NOMO-1 treated with DMSO at 0.1 percent for 48 hours (cell line): ENCODE measurements around the gene NUCB1.
"Not testable (repeated sequence)": the region's sequence is repeated elsewhere in the genome, so short reads cannot be mapped to it uniquely, and the experiment has no call there.

Experiments used
- DNase-seq: peaks from one replicate; lab custom pipeline; 2025; ENCODE audit not compliant: unreplicated experiment; lab: John Stamatoyannopoulos, UW

Gene NUCB1

DNA sequence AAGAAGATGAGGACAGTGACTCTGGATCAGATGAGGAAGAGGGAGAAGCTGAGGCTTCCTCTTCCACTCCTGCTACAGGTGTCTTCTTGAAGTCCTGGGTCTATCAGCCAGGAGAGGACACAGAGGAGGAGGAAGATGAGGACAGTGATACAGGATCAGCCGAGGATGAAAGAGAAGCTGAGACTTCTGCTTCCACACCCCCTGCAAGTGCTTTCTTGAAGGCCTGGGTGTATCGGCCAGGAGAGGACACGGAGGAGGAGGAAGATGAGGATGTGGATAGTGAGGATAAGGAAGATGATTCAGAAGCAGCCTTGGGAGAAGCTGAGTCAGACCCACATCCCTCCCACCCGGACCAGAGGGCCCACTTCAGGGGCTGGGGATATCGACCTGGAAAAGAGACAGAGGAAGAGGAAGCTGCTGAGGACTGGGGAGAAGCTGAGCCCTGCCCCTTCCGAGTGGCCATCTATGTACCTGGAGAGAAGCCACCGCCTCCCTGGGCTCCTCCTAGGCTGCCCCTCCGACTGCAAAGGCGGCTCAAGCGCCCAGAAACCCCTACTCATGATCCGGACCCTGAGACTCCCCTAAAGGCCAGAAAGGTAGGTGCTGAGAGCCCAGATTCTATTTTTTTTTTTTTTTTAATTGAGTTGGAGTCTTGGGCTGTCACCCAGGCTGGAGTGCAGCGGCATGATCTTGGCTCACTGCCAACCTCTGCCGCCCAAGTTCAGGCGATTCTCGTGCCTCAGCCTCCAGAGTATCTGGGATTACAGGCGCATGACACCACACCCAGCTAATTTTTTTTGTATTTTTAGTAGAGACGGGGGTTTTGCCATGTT is 25.6 kb upstream of the NUCB1 start:
- DNase-seq = peak; percentile 11

DNA sequence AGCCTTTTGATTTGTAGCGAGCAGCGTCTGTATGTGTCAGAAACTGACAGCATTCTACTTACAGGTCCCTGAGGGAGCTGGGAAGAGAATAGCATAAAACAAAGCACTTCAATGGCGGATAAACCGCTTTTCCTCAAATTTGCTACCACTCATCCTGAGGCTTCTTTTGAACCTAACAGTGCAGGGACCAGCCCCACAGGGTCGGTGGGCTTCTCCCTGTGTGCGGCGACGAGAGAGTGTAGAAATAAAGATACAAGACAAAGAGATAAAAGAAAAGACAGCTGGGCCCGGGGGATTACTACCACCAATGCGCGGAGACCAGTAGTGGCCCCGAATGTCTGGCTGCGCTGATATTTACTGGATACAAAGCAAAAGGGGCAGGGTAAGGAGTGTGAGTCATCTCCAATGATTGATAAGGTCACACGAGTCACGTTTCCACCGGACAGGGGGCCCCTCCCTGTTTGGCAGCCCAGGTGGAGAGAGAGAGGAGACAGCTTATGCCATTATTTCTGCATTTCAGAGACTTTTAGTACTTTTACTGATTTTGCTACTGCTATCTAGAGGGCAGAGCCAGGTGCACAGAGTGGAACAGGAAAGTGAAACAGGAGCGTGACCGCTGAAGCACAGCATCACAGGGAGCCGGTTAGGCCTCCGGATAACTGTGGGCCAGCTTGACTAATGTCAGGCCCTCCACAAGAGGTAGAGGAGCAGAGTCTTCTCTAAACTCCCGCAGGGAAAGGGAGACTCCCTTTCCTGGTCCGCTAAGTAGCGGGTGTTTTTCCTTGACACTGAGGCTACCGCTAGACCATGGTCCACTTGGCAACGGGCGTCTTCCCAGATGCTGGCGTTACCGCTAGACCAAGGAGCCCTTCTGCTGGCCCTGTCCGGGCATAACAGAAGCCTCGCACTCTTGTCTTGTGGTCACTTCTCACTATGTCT is 23.8 kb upstream of the NUCB1 start:
- DNase-seq = not testable (repeated sequence)

DNA sequence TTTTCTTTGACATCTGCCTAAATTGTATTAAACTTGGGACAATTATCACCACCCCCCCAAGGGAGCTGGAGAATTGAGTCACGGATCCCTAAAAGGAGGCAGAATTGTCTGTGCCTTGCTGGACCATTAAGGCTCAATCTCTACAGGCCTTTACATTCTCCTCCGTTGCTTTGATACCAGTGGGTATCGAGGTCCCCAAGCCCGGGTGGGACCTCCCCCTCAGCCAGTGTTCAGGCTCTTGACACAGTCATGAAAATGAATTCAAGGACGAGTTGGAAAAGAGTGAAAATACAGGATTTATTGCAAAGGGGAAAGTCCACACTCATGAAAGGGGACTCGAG is 22.3 kb upstream of the NUCB1 start:
- DNase-seq = no peak

DNA sequence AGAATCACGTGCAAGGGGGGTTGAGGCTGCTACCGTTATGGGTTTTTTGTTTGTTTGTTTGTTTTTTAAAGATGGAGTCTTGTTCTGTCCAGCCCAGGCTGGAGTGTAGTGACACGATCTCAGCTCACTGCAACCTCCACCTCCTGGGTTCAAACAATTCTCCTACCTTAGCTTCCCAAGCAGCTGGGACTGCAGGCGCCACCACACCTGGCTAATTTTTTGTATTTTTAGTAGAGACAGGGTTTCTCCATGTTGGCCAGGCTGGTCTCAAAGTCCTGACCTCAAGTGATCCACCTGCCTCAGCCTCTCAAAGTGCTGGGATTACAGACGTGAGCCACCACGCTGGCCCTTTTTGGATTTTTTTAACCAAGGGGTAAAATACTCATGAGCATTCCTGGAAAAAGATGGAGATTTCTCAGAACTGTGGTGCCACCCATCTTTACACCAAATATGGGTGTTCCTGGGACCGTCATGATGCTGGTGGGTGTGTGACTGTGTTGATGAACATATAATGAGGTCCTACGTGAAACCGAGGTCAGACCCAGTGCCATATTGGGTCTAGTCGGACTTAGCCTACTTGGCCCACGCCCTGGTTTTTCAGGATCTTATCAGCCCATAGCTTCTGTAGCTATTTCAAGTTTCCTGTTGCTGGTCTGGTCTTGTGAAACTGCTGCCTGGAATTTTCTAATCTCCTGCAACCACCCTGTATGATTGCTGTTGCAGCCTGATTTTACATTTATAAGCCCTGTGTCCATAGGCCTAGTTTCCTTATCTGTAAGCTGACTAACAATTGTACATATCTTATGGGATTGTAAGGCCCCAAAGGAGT is 21.7 kb upstream of the NUCB1 start:
- no peak for DNase-seq

DNA sequence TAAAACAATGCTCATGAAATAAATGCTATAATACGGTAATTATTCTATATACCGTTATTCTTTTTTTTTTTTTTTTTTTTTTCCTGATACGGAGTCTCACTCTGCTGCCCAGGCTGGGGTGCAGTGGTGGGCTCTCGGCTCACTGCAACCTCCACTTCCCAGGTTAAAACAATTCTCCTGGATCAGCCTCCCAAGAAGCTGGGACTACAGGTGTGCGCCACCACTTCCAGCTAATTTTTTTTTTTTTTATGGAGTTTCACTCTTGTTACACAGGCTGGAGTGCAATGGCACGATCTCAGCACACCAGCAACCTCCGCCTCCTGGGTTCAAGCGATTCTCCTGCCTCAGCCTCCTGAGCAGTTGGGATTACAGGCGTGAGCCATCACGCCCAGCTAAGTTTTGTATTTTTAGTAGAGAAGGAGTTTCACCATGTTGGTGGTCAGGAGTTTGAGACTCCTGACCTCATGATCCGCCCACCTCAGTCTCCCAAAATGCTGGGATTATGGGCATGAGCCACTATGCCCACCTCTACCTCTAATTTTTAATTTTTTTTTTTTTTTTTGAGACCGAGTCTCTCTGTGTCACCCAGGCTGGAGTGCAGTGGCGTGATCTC is 21.0 kb upstream of the NUCB1 start:
- DNase-seq = no peak

DNA sequence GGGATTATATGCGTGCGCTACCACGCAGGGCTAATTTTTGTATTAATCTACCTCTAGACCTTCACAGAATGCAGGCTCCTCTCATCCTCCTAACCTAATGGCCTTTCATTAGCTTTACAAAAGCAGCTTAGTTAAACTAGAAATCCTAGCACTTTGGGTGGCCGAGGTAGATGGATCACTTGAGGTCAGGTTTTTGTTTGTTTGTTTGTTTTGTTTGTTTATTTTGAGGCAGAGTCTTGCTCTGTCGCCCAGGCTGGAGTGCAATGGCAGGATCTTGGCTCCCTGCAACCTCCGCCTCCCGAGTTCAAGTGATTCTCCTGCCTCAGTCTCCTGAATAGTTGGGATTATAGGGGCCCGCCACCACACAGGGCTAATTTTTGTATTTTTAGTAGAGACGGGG is 20.4 kb upstream of the NUCB1 start:
- not testable (repeated sequence) for DNase-seq

DNA sequence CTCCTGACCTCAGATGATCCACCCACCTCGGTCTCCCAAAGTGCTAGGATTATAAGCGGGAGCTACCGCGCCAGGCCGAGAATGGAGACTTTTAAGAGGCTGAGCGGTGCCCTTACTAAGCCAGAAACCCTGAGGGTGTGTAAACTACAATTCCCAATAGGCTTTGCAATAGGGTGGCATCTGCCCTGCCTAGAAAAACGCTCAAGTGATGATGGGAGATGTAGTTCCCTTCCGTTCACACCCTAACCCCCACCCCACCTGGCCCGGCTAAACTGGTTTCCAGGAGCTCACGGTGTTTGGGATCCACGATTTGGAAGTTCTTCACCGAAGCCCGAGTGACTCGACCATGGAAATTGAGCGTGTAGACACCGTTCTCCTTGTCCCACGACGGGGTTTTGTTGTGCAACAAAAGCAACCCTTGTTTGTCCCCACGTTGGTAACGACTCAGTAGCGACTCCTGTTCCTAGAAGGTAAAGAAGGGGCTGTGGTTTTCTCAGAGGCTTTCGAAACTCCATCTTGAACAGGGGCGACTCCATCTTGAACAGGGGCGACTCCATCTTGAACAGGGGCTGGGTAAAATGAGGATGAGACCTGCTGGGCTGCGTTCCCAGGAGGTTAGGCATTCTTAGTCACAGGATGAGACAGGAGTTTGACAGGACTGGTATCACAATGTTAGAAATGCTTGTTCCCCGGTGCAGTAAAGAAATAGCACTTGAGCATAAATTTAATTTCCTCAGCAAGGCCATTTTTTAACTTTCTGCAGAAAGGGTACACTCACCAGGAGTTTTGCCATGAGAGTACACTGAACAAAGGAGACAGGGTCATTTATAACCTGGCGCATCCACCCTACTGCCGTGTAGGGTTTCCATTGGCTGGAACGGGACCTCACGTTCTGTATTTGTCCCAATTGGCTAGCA is 18.1 kb upstream of the NUCB1 start:
- DNase-seq = no peak

DNA sequence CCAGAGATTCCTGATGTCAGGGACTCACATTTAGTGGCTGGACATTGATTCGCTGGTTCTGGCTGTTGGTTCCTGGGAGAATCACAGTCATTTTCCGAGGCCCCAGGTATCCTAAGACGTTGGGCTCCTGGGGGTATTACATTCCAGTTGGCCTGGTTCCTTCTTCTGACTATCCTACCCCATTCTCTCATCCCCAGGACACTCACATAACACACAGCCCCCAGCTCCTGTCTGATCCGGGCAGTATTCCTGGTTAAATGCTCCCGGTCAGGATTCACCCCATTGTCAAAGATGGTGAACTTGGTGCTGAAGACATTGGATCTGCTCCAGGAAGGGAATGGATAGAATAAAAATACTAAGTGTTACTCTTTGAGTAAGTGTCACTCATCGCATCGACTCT is 16.4 kb upstream of the NUCB1 start:
- no peak for DNase-seq

DNA sequence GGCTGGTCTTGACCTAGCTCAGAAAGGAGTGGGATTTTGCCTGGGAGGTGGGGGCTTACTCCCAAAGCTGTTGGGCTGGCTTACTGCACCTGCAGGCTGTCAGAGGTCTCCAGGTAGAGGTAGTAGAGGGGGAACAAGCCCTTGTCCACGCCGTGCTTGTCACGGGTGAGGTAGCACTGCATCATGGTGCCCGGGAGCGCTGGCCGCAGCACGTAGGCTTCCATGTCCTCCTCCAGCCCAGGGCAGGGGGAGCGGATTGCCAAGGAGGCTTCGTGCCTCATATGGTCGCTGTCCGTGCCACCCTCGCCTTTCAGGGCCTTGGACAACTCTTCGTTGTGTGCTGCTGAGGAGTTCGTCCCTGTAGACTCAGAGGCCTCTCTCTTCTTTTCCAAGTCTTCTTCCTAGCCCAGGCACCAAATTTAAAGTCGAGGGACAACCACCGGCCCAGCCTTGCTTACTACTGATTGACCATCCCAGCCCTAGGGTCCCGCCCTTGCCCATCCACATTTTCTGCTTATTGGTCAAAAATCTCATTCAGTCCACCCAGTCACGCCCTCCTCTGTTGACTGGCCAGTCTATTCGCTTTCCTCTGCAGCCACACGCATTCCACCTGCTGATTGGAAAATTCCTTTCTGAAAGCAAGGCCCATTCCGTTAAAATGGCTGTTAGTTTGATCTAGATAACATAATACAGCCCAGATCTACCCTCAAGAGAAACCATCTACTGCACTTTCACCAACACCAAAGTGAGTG is 12.1 kb upstream of the NUCB1 start:
- no peak for DNase-seq

DNA sequence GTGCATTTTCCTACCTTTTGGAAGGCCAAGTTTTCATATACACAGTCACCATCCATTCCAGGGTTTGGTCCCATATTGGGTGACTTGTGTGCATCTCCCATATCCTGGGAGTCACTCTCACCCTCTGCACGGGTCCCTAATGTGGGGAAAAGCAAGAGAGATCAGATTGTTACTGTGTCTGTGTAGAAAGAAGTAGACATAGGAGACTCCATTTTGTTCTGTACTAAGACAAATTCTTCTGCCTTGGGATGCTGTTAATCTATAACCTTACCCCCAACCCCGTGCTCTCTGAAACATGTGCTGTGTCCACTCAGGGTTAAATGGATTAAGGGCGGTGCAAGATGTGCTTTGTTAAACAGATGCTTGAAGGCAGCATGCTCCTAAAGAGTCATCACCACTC is 10.6 kb upstream of the NUCB1 start:
- not testable (repeated sequence) for DNase-seq

DNA sequence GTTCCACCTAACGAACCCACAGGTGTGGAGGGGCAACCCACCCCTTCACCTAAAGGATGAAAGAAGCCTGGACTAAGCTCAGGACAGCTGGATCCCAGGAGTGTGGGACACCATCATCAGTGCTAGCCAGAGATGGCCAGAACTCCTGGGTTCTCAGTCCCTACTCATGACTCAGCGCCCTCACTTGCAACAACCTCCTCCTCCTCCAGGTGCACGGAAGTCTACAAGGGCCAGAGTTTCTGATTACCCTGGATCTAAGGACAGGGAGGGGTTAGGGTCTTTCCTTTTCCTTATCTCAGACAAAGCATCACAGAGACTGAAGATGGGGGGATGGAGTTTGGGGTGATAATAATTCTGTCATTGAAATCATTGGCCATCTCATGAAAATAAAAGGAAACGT is 9.6 kb upstream of the NUCB1 start:
- no peak for DNase-seq

DNA sequence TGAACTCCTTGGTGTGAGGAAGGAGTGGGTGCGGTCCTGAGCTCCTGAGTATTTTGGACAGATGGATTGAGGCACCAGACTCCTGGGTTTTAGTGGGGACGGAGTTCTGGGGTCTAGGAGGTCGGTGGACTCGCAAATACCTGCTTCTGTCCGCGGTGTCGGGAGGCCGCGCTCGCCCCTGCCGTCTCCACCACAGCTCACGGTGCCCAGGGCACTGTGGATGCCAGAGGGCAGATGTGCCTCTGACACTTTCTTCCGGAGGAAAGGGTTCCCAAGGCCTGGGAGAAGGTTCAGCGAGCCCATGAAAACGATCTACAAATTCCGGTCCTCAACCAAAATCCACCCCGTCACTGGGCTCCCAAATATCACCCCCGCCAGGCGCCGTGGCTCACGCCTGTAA is 4.9 kb upstream of the NUCB1 start:
- DNase-seq = no peak

DNA sequence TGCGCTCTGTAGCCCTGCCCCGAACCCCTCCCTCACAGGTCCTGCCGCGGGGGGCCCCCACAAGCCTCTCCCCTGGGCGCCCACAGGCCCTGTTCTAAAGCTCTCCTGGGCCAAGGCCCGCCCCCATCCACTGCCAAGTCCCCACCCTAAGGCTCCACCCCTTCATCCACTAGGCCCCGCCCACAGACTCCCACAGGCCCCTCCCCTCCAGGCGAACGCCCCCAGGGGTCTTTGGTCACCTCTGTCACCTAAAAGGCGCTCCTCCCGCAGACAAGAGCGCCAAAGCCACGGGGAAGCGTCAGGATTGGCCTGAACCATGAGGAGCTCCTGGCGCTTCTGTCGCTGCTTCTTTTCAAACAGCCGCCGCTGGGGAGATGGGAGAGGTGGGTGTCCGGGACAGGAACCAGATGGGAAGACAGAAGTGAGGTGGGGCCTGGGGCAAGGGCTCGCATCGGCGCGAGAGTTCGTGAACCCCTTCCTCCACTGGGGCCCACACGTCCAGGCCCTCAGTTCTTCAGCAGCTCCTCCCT is 3.9 kb upstream of the NUCB1 start:
- no peak for DNase-seq

DNA sequence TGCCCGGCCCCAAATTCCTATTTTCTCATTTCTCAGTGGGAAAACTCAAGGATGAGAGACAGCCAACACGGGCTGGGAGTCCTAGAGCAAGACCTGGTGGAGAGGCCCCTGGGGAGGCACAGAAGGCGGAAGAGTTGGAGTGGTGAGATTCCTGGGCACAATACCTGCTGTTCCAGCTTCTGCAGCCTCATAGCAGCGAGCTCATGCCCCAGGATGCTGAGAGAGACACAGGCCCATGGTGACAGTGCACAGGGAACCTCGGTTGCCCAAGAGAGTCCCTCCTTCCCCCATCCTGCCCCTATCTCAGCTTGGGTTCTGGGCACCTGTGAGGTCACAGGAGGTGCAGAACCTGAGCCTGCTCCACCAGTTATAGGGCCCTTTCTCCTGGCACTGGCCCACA is 2.9 kb upstream of the NUCB1 start:
- DNase-seq = no peak

DNA sequence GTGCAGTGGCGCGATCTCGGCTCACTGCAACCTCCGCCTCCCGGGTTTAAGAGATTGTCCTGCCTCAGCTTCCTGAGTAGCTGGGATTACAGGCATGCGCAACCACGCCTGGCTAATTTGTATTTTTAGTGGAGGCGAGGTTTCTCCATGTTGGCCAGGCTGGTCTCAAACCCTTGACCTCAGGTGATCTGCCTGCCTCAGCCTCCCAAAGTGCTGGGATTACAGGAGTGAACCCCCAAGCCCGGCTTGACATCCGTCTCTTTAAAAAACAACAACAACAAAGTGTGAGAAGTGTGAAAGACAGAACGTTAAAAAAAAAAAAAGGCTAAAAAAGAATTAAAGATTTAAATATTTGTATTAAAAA is 744 bp upstream of the NUCB1 start:
- DNase-seq = not testable (repeated sequence)

DNA sequence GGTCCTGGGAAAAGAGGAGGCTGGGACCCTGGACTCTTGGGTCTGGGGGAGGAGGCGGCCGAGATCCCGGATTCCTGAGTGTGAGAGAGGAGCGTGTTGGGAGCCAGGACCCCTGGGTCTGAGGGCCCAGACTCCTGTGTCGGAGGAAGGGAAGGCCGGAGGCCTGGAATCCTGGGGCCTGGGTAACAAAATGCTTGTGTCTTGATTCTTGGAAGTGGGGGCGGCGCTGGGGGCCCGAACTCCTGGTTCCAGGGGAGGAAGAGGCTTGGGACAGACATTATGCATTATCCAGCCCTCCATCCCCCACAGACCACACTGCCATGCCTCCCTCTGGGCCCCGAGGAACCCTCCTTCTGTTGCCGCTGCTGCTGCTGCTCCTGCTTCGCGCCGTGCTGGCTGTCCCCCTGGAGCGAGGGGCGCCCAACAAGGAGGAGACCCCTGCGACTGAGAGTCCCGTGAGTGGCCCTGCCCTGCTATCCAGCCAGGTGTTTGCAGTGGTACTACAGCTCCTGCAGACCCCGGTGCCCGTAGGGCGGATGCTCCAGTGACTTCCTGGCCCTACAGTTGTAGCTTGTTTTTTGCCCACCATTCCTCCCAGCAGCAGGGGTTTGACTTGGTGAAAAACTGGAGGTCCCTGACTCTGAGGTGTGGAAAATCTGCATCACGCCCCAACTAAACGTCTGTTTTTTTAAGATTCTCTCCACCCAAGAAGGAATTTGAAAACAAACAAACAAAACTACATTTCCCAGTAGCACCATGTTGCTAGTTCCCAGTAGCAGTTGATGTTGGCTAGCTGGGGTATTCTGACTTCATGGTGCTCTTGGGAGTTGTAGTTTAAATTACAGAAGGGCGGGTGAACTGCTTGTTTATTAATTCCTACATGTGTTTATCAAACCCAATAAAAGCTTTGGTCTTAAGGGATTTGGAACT is 630 bp downstream of the NUCB1 start:
- peak; percentile 44 for DNase-seq

DNA sequence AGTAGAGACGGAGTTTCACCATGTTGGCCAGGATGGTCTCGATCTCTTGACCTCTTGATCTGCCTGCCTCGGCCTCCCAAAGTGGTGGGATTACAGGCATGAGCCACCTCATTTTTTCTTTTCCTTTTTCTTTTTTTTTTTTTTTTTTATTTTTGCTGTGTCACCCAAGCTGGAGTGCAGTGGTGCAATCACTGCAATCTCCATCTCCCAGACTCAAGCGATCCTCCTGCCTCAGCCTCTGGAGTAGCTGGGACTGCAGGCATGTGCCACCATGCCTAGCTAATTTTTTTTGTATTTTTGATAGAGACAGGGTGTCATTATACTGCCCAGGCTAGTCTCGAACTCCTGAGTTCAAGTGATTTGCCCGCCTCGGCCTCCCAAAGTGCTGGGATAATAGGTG is 2.2 kb downstream of the NUCB1 start:
- DNase-seq = not testable (repeated sequence)

DNA sequence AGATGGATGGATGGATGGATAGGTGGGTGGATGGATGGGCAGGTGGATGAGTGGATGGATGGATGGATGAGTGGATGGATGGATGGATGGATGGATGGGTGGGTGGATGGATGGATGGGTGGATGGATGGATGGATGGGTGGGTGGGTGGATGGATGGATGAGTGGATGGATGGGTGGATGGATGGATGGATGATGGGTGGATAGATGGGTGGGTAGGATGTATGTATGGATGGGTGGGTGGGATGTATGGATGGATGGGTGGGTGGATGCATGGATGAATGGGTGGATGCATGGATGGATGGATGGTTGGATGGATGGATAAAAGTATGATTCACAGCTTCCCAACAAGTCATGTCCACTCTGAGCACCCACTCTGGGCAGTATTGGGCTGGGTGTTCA is 3.7 kb downstream of the NUCB1 start:
- DNase-seq = not testable (repeated sequence)
